ENCODE results near the gene ZNF662. TPM values are rescaled to one million over a fixed set of nuclear protein-coding genes. Genes with fewer than 3 reads are reported as not detected.

The ZNF662 gene
- total RNA-seq, 4 donors from 2014 or later = 12.7 to 34.4 (median 12.9) TPM

- DNase-seq (ENCODE audit: low spot score in 2 of 2) = no peak
- H3K27ac ChIP-seq = peak overlapping the region; percentile 57
- no peaks in the 10 kb centered on the region for H3K36me3 ChIP-seq
- TF ChIP-seq CTCF (IDR thresholded peaks at IDR 0.05) = no peak
- TF ChIP-seq POLR2AphosphoS5 (IDR thresholded peaks at IDR 0.05) = no peak
- no peak for TF ChIP-seq EP300 (IDR thresholded peaks at IDR 0.05)
- TF ChIP-seq POLR2A (IDR thresholded peaks at IDR 0.05) = no peak
- peaks cover 23% of the 10 kb centered on the region for H3K4me1 ChIP-seq
- no peaks in the 10 kb centered on the region for H3K27me3 ChIP-seq
- no peak overlapping the region for H3K4me3 ChIP-seq
- H3K9me3 ChIP-seq = no peaks in the 10 kb centered on the region
Observed at GRCh38 chr3:42898896-42899675, 6.9 kb upstream of the ZNF662 start.

GRCh38 chr3:42900226-42901072, 5.5 kb upstream of the ZNF662 start:
- TF ChIP-seq EP300 (IDR thresholded peaks at IDR 0.05) = no peak
- no peak for TF ChIP-seq CTCF (IDR thresholded peaks at IDR 0.05)
- TF ChIP-seq POLR2AphosphoS5 (IDR thresholded peaks at IDR 0.05) = no peak
- no peak for TF ChIP-seq POLR2A (IDR thresholded peaks at IDR 0.05)
- H3K36me3 ChIP-seq = no peaks in the 10 kb centered on the region
- H3K9me3 ChIP-seq = no peaks in the 10 kb centered on the region
- H3K27me3 ChIP-seq = no peaks in the 10 kb centered on the region
- no peak for DNase-seq (ENCODE audit: low spot score in 2 of 2)
- H3K27ac ChIP-seq = peak overlapping the region; percentile 57
- WGBS = 63% methylated on average over 8 of the region's 8 CpGs
- no peak overlapping the region for H3K4me3 ChIP-seq
- peaks cover 23% of the 10 kb centered on the region for H3K4me1 ChIP-seq

GRCh38 chr3:42901073-42901415, 4.9 kb upstream of the ZNF662 start:
- Histone ChIP-seq H3K4me3 (no peak overlapping the region), H3K36me3 (no peaks in the 10 kb centered on the region), H3K4me1 (peaks cover 29% of the 10 kb centered on the region), H3K9me3 (no peaks in the 10 kb centered on the region), H3K27me3 (no peaks in the 10 kb centered on the region), H3K27ac (peak overlapping the region; percentile 57)
- 60% methylated on average over 3 of the region's 3 CpGs for WGBS
- TF ChIP-seq POLR2A (IDR thresholded peaks at IDR 0.05) = no peak
- no peak for TF ChIP-seq CTCF (IDR thresholded peaks at IDR 0.05)
- TF ChIP-seq POLR2AphosphoS5 (IDR thresholded peaks at IDR 0.05) = no peak
- TF ChIP-seq EP300 (IDR thresholded peaks at IDR 0.05) = no peak
- no peak for DNase-seq (ENCODE audit: low spot score in 2 of 2)

GRCh38 chr3:42902257-42902656, 3.7 kb upstream of the ZNF662 start:
- Histone ChIP-seq H3K27ac (peak overlapping the region; percentile 57), H3K9me3 (no peaks in the 10 kb centered on the region)

More at GRCh38 chr3:42902257-42902656, 3.7 kb upstream of the ZNF662 start:
- WGBS = 75% methylated on average over 2 of the region's 2 CpGs
- H3K36me3 ChIP-seq = no peaks in the 10 kb centered on the region
- no peak overlapping the region for H3K4me3 ChIP-seq
- DNase-seq (ENCODE audit: low spot score in 2 of 2) = no peak
- TF ChIP-seq EP300 (IDR thresholded peaks at IDR 0.05) (no peak), POLR2AphosphoS5 (IDR thresholded peaks at IDR 0.05) (no peak), CTCF (IDR thresholded peaks at IDR 0.05) (no peak), POLR2A (IDR thresholded peaks at IDR 0.05) (no peak)
- H3K4me1 ChIP-seq = peaks cover 41% of the 10 kb centered on the region
- H3K27me3 ChIP-seq = no peaks in the 10 kb centered on the region
